SK-N-SH (cell line): ENCODE results near the gene KCNIP4. TPM values are rescaled to one million over a fixed set of nuclear protein-coding genes. Genes with fewer than 3 reads are reported as not detected.
A peak's percentile ranks its signal among the peaks of the same experiment; 100 is the strongest.

Source experiments
- CTCF ChIA-PET: fragments of 300-600, 350-600 bp; formaldehyde crosslinking; extraction: SDS; loops from one replicate; lab custom pipeline; 2021; lab: Yijun Ruan, JAX
- POLR2A ChIA-PET: fragments of 350-600 bp; sonication (Branson Sonifier 250); formaldehyde crosslinking; extraction: SDS; loops from one replicate; lab custom pipeline; 2020; ENCODE audit warnings: antibody characterized with exemption, inconsistent platforms; lab: Yijun Ruan, JAX
- DNase-seq: peaks from one replicate; pipeline ENCODE4 v3.0.0; 2012
- H2AFZ ChIP-seq: fragments of 200-600 bp; sonication (generic); 2 replicates; pipeline ENCODE4 v1.8.1; 2016; ENCODE audit warnings: antibody characterized with exemption, mild to moderate bottlenecking, low read depth
- H3F3A ChIP-seq: fragments of 200-600 bp; sonication (generic); replicated peaks from 2 replicates; pipeline ENCODE3; 2016; ENCODE audit warnings: antibody characterized with exemption, mild to moderate bottlenecking; ENCODE audit not compliant: insufficient read depth
- H3K27ac ChIP-seq, 2 experiments: fragments of 200-500 bp in 1 of 2; fragments of 200-600 bp in 1 of 2; sonication (Bioruptor generic) in 1 of 2; sonication (generic), shearing (Covaris generic) in 1 of 2; 2 replicates each; pipeline versions ENCODE4 v1.5.1 to v1.6.1; 2014 to 2016; ENCODE audit warnings: low read depth in 2 of 2, inconsistent platforms in 1 of 2, low read length in 1 of 2, mild to moderate bottlenecking in 1 of 2, mixed read lengths in 1 of 2
- H3K27me3 ChIP-seq: fragments of 200-600 bp; sonication (generic), shearing (Covaris generic); 2 replicates; pipeline ENCODE4 v1.6.1; 2016; ENCODE audit warnings: mixed run types; ENCODE audit not compliant: insufficient read depth
- H3K36me3 ChIP-seq, 2 experiments: fragments of 200-500 bp in 1 of 2; fragments of 200-600 bp in 1 of 2; sonication (Bioruptor generic) in 1 of 2; sonication (generic) in 1 of 2; replicated peaks in 1 of 2; 2 replicates each; pipeline versions ENCODE3 to v1.5.1; 2014 to 2016; ENCODE audit warnings: low read length in 1 of 2, mild to moderate bottlenecking in 1 of 2; ENCODE audit not compliant: insufficient read depth in 2 of 2, control insufficient read depth in 1 of 2
- H3K4me1 ChIP-seq, 2 experiments: fragments of 200-500 bp in 1 of 2; fragments of 200-600 bp in 1 of 2; sonication (Bioruptor generic) in 1 of 2; sonication (generic), shearing (Covaris generic) in 1 of 2; 2 replicates each; pipeline versions ENCODE4 v1.5.1 to v1.6.1; 2014 to 2016; ENCODE audit warnings: low read depth in 1 of 2, low read length in 1 of 2, mixed run types in 1 of 2; ENCODE audit not compliant: insufficient read depth in 2 of 2, control insufficient read depth in 1 of 2
- H3K4me2 ChIP-seq: fragments of 200-600 bp; sonication (generic), shearing (Covaris generic); 2 replicates; pipeline ENCODE4 v1.6.1; 2017; ENCODE audit warnings: mixed run types
- H3K4me3 ChIP-seq, 2 experiments: fragments of 200-500 bp in 1 of 2; fragments of 200-600 bp in 1 of 2; sonication (Bioruptor generic) in 1 of 2; sonication (generic), shearing (Covaris generic) in 1 of 2; 2 replicates each; pipeline versions ENCODE4 v1.5.1 to v1.8.1; 2014 to 2016; ENCODE audit warnings: low read depth in 2 of 2, inconsistent platforms in 1 of 2, low read length in 1 of 2, mild to moderate bottlenecking in 1 of 2, mixed read lengths in 1 of 2, moderate library complexity in 1 of 2
- H3K79me2 ChIP-seq: fragments of 200-600 bp; sonication (generic); 2 replicates; pipeline ENCODE4 v1.8.1; 2017; ENCODE audit warnings: mild to moderate bottlenecking; ENCODE audit not compliant: insufficient read depth
- H3K9ac ChIP-seq: fragments of 200-600 bp; sonication (generic); 2 replicates; pipeline ENCODE4 v1.6.1; 2017; ENCODE audit warnings: mixed run types
- H3K9me2 ChIP-seq: fragments of 200-600 bp; sonication (generic); 2 replicates; pipeline ENCODE4 v1.6.1; 2017; ENCODE audit warnings: mixed run types
- H3K9me3 ChIP-seq: fragments of 200-600 bp; sonication (generic); 2 replicates; pipeline ENCODE4 v1.6.1; 2017; ENCODE audit warnings: mixed run types, mild to moderate bottlenecking, moderate library complexity
- H4K20me1 ChIP-seq: fragments of 200-600 bp; sonication (generic); 2 replicates; pipeline ENCODE4 v1.6.1; 2017; ENCODE audit warnings: mild to moderate bottlenecking, mixed run types; ENCODE audit not compliant: insufficient read depth
- ELF1 ChIP-seq: IDR thresholded peaks from 2 replicates; pipeline ENCODE4 v1.4.0; 2012
- EZH2phosphoT487 ChIP-seq: fragments of 200-600 bp; sonication (generic); IDR thresholded peaks from 2 replicates; pipeline ENCODE4 v1.6.1; 2017; ENCODE audit warnings: low read depth, mixed run types, mild to moderate bottlenecking, antibody characterized with exemption, moderate library complexity, borderline replicate concordance
- FOSL2 ChIP-seq: IDR thresholded peaks from 2 replicates; pipeline ENCODE4 v1.4.0; 2012; ENCODE audit warnings: low read depth, mild to moderate bottlenecking, moderate library complexity, borderline replicate concordance
- FOXJ3 ChIP-seq: sonication (generic); formaldehyde crosslinking; IDR thresholded peaks from 2 replicates; pipeline ENCODE4 v1.5.1; 2020; ENCODE audit warnings: mild to moderate bottlenecking, missing genetic modification reagents
- FOXM1 ChIP-seq: IDR thresholded peaks from 2 replicates; pipeline ENCODE4 v1.4.0; 2012; ENCODE audit warnings: low read depth, mild to moderate bottlenecking
- GABPA ChIP-seq: IDR thresholded peaks from 2 replicates; pipeline ENCODE4 v1.4.0; 2012; ENCODE audit warnings: low read depth, mild to moderate bottlenecking
- GATA2 ChIP-seq: sonication (generic); formaldehyde crosslinking; IDR thresholded peaks from 2 replicates; pipeline ENCODE4 v1.5.0; 2020; ENCODE audit warnings: mild to moderate bottlenecking, missing genetic modification reagents
- JUND ChIP-seq: IDR thresholded peaks from 2 replicates; pipeline ENCODE4 v1.4.0; 2012
- MEF2A ChIP-seq: IDR thresholded peaks from 2 replicates; pipeline ENCODE4 v1.4.0; 2012; ENCODE audit warnings: low read depth, borderline replicate concordance
- NFIC ChIP-seq: IDR thresholded peaks from 2 replicates; pipeline ENCODE4 v1.4.0; 2012; ENCODE audit warnings: borderline replicate concordance
- POLR2AphosphoS5 ChIP-seq: IDR thresholded peaks from 2 replicates; pipeline ENCODE4 v1.6.1; 2012; ENCODE audit warnings: low read depth, low read length
- RAD21 ChIP-seq: IDR thresholded peaks from 2 replicates; pipeline ENCODE4 v1.6.1; 2012; ENCODE audit warnings: mild to moderate bottlenecking, low read length
- RCOR1 ChIP-seq: fragments of 150-350 bp; IDR thresholded peaks from 2 replicates; pipeline ENCODE4 v1.6.1; 2017; ENCODE audit warnings: antibody characterized with exemption, low read length
- RXRA ChIP-seq: IDR thresholded peaks from 2 replicates; pipeline ENCODE4 v1.4.0; 2012; ENCODE audit warnings: low read depth, mild to moderate bottlenecking, borderline replicate concordance
- SIN3A ChIP-seq: IDR thresholded peaks from 2 replicates; pipeline ENCODE4 v1.6.1; 2012; ENCODE audit warnings: low read depth, mild to moderate bottlenecking, low read length, moderate library complexity, borderline replicate concordance
- TCF12 ChIP-seq: IDR thresholded peaks from 2 replicates; pipeline ENCODE4 v1.4.0; 2012
- TEAD4 ChIP-seq: IDR thresholded peaks from 2 replicates; pipeline ENCODE4 v1.4.0; 2012; ENCODE audit warnings: mild to moderate bottlenecking, borderline replicate concordance; ENCODE audit not compliant: insufficient read depth
- YY1 ChIP-seq: IDR thresholded peaks from 2 replicates; pipeline ENCODE4 v1.4.0; 2012; ENCODE audit warnings: low read depth, mild to moderate bottlenecking
- WGBS: methylation state at CpG from one replicate; pipeline ENCODE4 v1.1.6; 2017; ENCODE audit warnings: low lambda C conversion rate; 5-methylcytosine and 5-hydroxymethylcytosine counted together
- polyA plus RNA-seq, 3 experiments: library from polyadenylated mRNA; depleted of rRNA; stranded (reverse); fragments of >200 nt; gene quantifications; 2 replicates each; pipeline ENCODE4 v1.2.3, GENCODE V29; 2012
- TF ChIP-seq, protein P1 (sequence below): IDR thresholded peaks from 2 replicates; pipeline ENCODE4 v1.4.0; 2012; ENCODE audit warnings: low read depth, borderline replicate concordance
- TF ChIP-seq, protein P2 (sequence below): IDR thresholded peaks from 2 replicates; pipeline ENCODE4 v1.4.0; 2012; ENCODE audit warnings: low read depth
- TF ChIP-seq, protein P3 (sequence below): fragments of 200-600 bp; sonication (generic); IDR thresholded peaks from 2 replicates; pipeline ENCODE4 v1.6.1; 2017; ENCODE audit warnings: antibody characterized with exemption, mild to moderate bottlenecking, moderate library complexity
- TF ChIP-seq, protein P4 (sequence below): IDR thresholded peaks from 2 replicates; pipeline ENCODE4; 2012
- TF ChIP-seq, protein P5 (sequence below): IDR thresholded peaks from 2 replicates; pipeline ENCODE4 v1.4.0; 2012; ENCODE audit warnings: low read depth, borderline replicate concordance

KCNIP4 gene
- polyA plus RNA-seq, 1 of the 3 experiments (the other 2 are of a cell fraction), result 0.18 TPM

DNA sequence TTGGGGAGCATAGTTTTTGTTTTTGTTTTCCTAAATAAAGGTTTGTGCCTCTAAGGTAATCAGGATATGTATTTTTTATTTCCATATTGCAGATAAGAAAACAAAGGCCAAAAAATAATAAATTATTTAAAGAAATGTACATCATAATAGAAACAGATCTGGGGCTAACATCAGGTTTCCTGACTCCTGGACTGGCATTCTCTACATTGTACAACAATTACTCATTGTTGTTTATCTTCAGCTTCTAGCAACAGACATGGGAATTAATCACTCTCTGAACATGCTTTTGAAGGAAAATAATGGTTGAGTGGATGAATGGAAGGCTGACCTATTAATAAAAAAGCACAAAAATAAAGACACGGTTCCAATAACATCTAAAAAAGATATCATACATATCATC lies 146.2 kb downstream of the KCNIP4 start (continued):
- TF ChIP-seq, protein P1, sequence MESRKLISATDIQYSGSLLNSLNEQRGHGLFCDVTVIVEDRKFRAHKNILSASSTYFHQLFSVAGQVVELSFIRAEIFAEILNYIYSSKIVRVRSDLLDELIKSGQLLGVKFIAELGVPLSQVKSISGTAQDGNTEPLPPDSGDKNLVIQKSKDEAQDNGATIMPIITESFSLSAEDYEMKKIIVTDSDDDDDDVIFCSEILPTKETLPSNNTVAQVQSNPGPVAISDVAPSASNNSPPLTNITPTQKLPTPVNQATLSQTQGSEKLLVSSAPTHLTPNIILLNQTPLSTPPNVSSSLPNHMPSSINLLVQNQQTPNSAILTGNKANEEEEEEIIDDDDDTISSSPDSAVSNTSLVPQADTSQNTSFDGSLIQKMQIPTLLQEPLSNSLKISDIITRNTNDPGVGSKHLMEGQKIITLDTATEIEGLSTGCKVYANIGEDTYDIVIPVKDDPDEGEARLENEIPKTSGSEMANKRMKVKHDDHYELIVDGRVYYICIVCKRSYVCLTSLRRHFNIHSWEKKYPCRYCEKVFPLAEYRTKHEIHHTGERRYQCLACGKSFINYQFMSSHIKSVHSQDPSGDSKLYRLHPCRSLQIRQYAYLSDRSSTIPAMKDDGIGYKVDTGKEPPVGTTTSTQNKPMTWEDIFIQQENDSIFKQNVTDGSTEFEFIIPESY, result peak; percentile 31; the same call in 1 of the 2 replicates
- no peak for TF ChIP-seq GABPA
- TF ChIP-seq TCF12, result peak; percentile 83
- TF ChIP-seq, protein P2, sequence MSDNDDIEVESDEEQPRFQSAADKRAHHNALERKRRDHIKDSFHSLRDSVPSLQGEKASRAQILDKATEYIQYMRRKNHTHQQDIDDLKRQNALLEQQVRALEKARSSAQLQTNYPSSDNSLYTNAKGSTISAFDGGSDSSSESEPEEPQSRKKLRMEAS, result 0 out of 2 replicates have a peak, but pooled peaks have one; percentile 32
- TF ChIP-seq JUND, result peak; percentile 94
- peak; percentile 85 for TF ChIP-seq FOSL2
- peak; percentile 23; the same call in 1 of the 2 replicates for TF ChIP-seq MEF2A
- TF ChIP-seq POLR2AphosphoS5, result no peak; the same call in 1 of the 2 replicates
- TF ChIP-seq, all 33 proteins: peak for 12

DNA sequence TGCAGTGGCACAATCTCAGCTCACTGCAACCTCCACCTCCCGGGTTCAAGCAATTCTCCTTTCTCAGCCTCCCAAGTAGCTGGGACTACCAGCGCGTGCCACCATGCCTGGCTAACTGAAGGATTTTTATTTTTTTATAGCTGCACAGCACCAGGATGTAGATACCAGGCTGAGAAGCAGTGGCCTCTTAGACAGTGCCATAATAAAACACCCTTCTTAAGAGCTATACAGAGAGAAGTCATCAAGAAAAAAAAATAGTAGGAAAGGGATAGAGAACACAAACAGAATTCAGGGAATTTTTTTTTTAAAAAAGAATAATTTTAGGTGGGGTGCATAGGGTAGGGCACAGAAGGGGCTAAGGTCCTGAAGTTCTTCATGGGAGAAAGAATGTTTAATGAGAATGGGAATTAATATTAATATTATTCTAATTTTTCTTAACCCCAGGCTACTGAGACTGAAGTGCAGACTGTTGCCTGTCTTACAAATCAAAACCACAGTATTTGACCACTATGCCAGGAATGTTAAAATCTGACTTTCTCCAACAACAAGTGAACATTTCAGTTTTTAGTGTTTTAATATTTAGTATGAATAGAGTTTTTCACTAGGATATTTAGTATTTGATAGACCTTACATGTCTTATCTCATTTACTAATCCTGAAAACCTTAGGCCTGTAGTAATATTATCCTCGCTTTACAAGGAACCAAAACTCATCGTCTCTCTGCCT lies 146.7 kb downstream of the KCNIP4 start:
- POLR2A ChIA-PET, result no interaction called here
- Histone ChIP-seq H3K4me3 (peak overlapping the region in 1 of 2 experiments; percentile 20; a peak in 1 of 4 replicates), H3K27me3 (no peaks in the 10 kb centered on the region), H3K9me2 (no peaks in the 10 kb centered on the region), H2AFZ (peak overlapping the region; percentile 36; the same call in 1 of the 2 replicates), H3K4me1 (peaks cover 0 to 7% of the 10 kb centered on the region in 2 experiments; a peak in 1 of 4 replicates), H3K27ac (peak overlapping the region; percentile 76 to 87; a peak in 3 of 4 replicates), H3K79me2 (no peaks in the 10 kb centered on the region), H4K20me1 (no peaks in the 10 kb centered on the region), H3K9me3 (no peaks in the 10 kb centered on the region), H3K4me2 (peak overlapping the region; percentile 47; the same call in 1 of the 2 replicates), H3K36me3 (no peaks in the 10 kb centered on the region), H3F3A (peaks cover 17% of the 10 kb centered on the region), H3K9ac (peak overlapping the region; percentile 60; the same call in 1 of the 2 replicates)
- no peak for TF ChIP-seq FOXJ3 (CRISPR knock-in tag)
- TF ChIP-seq SIN3A, result no peak
- TF ChIP-seq ELF1, result no peak
- no peak for TF ChIP-seq GATA2 (CRISPR knock-in tag)
- TF ChIP-seq, protein P3, sequence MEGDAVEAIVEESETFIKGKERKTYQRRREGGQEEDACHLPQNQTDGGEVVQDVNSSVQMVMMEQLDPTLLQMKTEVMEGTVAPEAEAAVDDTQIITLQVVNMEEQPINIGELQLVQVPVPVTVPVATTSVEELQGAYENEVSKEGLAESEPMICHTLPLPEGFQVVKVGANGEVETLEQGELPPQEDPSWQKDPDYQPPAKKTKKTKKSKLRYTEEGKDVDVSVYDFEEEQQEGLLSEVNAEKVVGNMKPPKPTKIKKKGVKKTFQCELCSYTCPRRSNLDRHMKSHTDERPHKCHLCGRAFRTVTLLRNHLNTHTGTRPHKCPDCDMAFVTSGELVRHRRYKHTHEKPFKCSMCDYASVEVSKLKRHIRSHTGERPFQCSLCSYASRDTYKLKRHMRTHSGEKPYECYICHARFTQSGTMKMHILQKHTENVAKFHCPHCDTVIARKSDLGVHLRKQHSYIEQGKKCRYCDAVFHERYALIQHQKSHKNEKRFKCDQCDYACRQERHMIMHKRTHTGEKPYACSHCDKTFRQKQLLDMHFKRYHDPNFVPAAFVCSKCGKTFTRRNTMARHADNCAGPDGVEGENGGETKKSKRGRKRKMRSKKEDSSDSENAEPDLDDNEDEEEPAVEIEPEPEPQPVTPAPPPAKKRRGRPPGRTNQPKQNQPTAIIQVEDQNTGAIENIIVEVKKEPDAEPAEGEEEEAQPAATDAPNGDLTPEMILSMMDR, result no peak
- TF ChIP-seq, protein P4, sequence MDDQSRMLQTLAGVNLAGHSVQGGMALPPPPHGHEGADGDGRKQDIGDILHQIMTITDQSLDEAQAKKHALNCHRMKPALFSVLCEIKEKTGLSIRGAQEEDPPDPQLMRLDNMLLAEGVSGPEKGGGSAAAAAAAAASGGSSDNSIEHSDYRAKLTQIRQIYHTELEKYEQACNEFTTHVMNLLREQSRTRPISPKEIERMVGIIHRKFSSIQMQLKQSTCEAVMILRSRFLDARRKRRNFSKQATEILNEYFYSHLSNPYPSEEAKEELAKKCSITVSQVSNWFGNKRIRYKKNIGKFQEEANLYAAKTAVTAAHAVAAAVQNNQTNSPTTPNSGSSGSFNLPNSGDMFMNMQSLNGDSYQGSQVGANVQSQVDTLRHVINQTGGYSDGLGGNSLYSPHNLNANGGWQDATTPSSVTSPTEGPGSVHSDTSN, result no peak
- no peak for TF ChIP-seq RCOR1
- no peak for TF ChIP-seq RAD21
- TF ChIP-seq, protein P5, sequence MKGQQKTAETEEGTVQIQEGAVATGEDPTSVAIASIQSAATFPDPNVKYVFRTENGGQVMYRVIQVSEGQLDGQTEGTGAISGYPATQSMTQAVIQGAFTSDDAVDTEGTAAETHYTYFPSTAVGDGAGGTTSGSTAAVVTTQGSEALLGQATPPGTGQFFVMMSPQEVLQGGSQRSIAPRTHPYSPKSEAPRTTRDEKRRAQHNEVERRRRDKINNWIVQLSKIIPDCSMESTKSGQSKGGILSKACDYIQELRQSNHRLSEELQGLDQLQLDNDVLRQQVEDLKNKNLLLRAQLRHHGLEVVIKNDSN, result no peak
- no peak for TF ChIP-seq NFIC
- TF ChIP-seq EZH2phosphoT487, result no peak
- no peak for TF ChIP-seq RXRA
- no peak for TF ChIP-seq MEF2A
- no peak for TF ChIP-seq FOXM1
- TF ChIP-seq JUND, result no peak
- TF ChIP-seq YY1, result no peak
- TF ChIP-seq TCF12, result no peak
- no peak for TF ChIP-seq POLR2AphosphoS5
- no peak; the same call in 1 of the 2 replicates for TF ChIP-seq TEAD4
- TF ChIP-seq, protein P1, result no peak
- WGBS, result 70% methylated on average over 5 of the region's 5 CpGs
- no peak for DNase-seq
- CTCF ChIA-PET, result interaction anchor here (12.8 kb wide), 1 partner anchor 12 kb away, joined by 116 read pairs; no protein-coding TSS in a partner anchor
